Epithelial cell of proximal tubule (primary cell): ENCODE data around the gene TMEM26. TPM values are rescaled to one million over a fixed set of nuclear protein-coding genes. Genes with fewer than 3 reads are reported as not detected.

ENCODE experiments used
- DNase-seq: peaks from one replicate; pipeline ENCODE4 v3.0.0-alpha.2; 2011; ENCODE audit warnings: low read depth
- H3K4me3 ChIP-seq: 2 replicates; pipeline ENCODE4 v1.5.1; 2011; ENCODE audit warnings: low read depth, mild to moderate bottlenecking, low read length
- total RNA-seq: library from RNA; depleted of rRNA; stranded (reverse); fragments of >200 nt; gene quantifications from 2 replicates; pipeline ENCODE4 v1.2.3, GENCODE V29; 2015
- TF ChIP-seq, protein P1 (sequence below): conservative IDR thresholded peaks from 2 replicates; pipeline ENCODE4 v1.5.1; 2012; ENCODE audit warnings: low read depth, mild to moderate bottlenecking, low read length

The TMEM26 gene
- total RNA-seq, 1 donor from 2014 or later, result 0.23 TPM

GRCh38 chr10:61364619-61365018, 88.6 kb downstream of the TMEM26 start:
- no peak for DNase-seq
- no peak overlapping the region for H3K4me3 ChIP-seq
- TF ChIP-seq, protein P1, sequence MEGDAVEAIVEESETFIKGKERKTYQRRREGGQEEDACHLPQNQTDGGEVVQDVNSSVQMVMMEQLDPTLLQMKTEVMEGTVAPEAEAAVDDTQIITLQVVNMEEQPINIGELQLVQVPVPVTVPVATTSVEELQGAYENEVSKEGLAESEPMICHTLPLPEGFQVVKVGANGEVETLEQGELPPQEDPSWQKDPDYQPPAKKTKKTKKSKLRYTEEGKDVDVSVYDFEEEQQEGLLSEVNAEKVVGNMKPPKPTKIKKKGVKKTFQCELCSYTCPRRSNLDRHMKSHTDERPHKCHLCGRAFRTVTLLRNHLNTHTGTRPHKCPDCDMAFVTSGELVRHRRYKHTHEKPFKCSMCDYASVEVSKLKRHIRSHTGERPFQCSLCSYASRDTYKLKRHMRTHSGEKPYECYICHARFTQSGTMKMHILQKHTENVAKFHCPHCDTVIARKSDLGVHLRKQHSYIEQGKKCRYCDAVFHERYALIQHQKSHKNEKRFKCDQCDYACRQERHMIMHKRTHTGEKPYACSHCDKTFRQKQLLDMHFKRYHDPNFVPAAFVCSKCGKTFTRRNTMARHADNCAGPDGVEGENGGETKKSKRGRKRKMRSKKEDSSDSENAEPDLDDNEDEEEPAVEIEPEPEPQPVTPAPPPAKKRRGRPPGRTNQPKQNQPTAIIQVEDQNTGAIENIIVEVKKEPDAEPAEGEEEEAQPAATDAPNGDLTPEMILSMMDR, result no peak

DNA sequence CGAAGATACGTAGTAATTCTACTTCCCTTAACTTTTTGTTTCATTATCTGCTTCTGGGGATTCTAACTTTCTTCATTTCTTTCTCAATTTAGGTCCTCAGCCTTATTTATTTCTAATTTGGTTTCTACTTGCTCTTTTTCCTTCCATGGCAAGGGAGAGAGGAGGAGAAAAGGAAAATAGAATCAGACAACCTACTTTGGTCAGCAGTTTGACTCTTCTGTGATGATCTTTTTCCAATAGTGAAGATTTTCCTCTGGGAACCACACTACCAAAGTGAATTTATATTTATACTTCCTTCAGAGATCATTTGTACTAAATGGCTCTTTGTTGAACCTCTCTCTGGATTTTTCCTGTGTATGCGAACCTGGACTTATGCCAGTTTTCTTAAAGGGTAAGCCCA, 90.2 kb downstream of the TMEM26 start:
- TF ChIP-seq, protein P1, result no peak
- H3K4me3 ChIP-seq, result no peak overlapping the region
- DNase-seq, result no peak

DNA sequence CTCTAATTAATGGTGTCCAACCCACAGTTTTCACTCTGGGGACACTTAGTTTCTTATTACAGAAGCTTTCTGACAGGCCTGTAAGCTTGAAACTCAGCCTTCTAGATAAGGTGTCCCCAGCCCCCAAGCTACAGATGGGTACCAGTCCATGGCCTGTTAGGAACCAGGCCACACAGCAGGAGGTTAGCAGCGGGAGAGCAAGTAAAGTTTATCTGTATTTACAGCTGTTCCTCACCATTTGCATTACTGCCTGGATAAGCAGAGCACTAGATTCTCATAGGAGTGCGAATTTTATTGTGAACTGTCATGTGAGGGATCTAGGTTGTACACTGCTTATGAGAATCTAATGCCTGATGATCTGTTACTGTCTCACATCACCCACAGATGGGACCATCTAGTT, 93.7 kb downstream of the TMEM26 start:
- TF ChIP-seq, protein P1, result no peak
- no peak for DNase-seq
- no peak overlapping the region for H3K4me3 ChIP-seq

- TF ChIP-seq, protein P1, result no peak
- DNase-seq, result no peak
- H3K4me3 ChIP-seq, result no peak overlapping the region
These were observed 95.5 kb downstream of the TMEM26 start for GRCh38 chr10:61357687-61358086.

Other genes with a start within 250 kb of the TMEM26 start
- 0.14 and 0.86 TPM in 2 replicates for gene CABCOCO1, start 209.5 kb upstream of the TMEM26 start, total RNA-seq